Muscle layer of duodenum (tissue), 2 donors: ENCODE results near the gene CCDC157.

Source experiments
- H3K27ac ChIP-seq: one replicate; pipeline ENCODE4 v1.7.0; 2013; ENCODE audit warnings: mild to moderate bottlenecking, low read length
- H3K27me3 ChIP-seq: one replicate; pipeline ENCODE4 v1.7.0; 2013; ENCODE audit warnings: low read depth, mild to moderate bottlenecking, control low read depth, low read length
- H3K36me3 ChIP-seq, 2 donors: one replicate each; pipeline ENCODE4 v1.7.0; 2013; ENCODE audit warnings: low read length in 2 of 2, control low read depth in 1 of 2, mild to moderate bottlenecking in 1 of 2; ENCODE audit not compliant: insufficient read depth in 2 of 2, control insufficient read depth in 1 of 2
- H3K4me1 ChIP-seq, 2 donors: one replicate each; pipeline ENCODE4 v1.7.0; 2013; ENCODE audit warnings: low read length in 2 of 2, mild to moderate bottlenecking in 2 of 2, control low read depth in 1 of 2, moderate library complexity in 1 of 2; ENCODE audit not compliant: insufficient read depth in 2 of 2, control insufficient read depth in 1 of 2
- H3K4me3 ChIP-seq, 2 donors: one replicate each; pipeline ENCODE4 v1.7.0; 2013; ENCODE audit warnings: low read length in 2 of 2, low read depth in 1 of 2, mild to moderate bottlenecking in 1 of 2
- H3K9me3 ChIP-seq, 2 donors: one replicate each; pipeline ENCODE4 v1.7.0; 2013; ENCODE audit warnings: low read length in 2 of 2, control low read depth in 1 of 2, mild to moderate bottlenecking in 1 of 2; ENCODE audit not compliant: control insufficient read depth in 1 of 2
- donor health status: healthy.

Gene CCDC157

DNA sequence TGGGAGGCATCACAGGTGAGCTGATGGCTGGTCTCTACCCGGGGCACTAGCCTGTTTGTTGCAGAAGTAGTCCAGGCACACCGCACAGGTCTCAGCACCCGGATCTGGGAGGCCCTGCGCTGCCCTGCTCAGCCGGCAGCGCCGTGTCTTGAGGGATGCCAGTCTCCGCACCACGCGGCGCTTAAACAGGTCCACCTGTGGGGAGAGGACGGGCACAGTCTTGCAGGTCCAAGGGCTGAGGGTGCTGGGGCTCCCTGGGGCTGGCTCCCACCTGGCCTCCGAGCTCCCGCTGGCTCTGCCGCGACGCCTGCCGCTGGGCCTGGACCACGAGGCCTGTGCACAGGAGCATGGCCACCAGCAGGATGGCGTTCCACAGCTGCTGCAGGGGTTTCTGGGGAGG lies 23.2 kb downstream of the CCDC157 start:
- Histone ChIP-seq H3K4me1 (no peaks in the 10 kb centered on the region), H3K9me3 (no peaks in the 10 kb centered on the region), H3K27me3 (no peaks in the 10 kb centered on the region), H3K27ac (no peak overlapping the region), H3K4me3 (no peak overlapping the region), H3K36me3 (peaks cover 0 to 54% of the 10 kb centered on the region in 2 donors)

DNA sequence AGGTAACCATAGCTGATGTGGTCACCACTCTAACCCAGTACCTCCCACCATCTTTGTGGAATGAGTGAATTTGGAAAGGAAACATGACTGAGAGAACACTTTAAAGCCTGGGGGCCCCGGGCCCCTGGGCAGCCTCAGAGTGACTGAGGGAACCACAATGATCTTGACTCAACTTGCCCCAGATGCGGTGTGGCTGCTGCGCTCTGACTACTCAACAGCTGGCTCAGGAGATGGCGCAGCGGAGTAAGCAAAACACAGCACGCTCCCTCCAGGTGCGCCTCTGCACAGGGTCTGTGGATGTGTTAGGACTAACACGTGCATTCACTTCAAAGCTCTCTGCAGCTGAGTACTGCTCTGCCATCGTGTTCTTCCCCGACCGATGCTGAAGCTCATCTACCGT lies 24.5 kb downstream of the CCDC157 start:
- Histone ChIP-seq H3K27ac (no peak overlapping the region), H3K36me3 (peaks cover 0 to 54% of the 10 kb centered on the region in 2 donors), H3K27me3 (no peaks in the 10 kb centered on the region), H3K9me3 (no peaks in the 10 kb centered on the region), H3K4me1 (peaks cover 0 to 5% of the 10 kb centered on the region in 2 donors), H3K4me3 (no peak overlapping the region)

DNA sequence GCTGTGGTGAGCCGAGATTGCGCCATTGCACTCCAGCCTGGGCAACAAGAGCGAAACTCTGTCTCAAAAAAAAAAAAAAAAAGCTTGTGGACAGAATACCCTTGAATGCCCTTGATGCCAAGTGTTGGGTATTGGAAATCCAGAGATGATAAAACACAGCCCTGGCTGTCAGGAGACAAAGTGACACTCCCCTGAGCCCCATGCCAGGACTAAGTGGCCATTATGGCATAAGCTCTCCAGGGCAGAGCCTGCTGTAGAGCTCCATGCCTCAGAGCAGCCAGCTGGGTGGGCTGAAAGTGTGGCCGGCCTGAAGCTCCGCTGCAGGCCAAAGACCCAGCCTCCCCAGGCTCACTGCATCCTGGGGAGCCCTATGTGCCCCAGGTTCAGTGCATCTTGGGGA lies 25.5 kb downstream of the CCDC157 start:
- Histone ChIP-seq H3K9me3 (no peaks in the 10 kb centered on the region), H3K36me3 (peaks cover 0 to 48% of the 10 kb centered on the region in 2 donors), H3K27ac (no peak overlapping the region), H3K4me3 (no peak overlapping the region), H3K4me1 (peaks cover 0 to 11% of the 10 kb centered on the region in 2 donors), H3K27me3 (no peaks in the 10 kb centered on the region)

DNA sequence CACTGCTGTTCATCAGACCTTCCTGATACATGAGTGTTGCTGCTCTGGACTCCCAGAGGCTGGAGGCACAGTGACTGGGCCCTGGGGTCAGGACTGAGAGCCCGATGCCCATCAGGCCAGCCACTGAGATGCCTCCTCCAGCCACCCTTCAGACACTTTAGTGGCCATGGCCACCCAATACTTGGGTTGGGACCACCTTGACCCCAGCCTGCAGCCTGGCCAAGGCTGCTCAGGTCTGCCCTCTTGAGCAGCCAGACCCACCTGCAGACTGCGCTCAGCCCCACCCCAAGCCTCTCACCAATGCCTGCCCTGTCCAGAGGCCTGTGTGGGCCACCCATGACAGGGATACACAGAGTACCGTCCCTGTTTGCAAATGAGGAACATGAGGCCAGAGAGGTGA lies 26.3 kb downstream of the CCDC157 start:
- peaks cover 0 to 15% of the 10 kb centered on the region in 2 donors for H3K4me1 ChIP-seq
- peaks cover 0 to 41% of the 10 kb centered on the region in 2 donors for H3K36me3 ChIP-seq
- no peaks in the 10 kb centered on the region for H3K27me3 ChIP-seq
- H3K27ac ChIP-seq, result no peak overlapping the region
- H3K9me3 ChIP-seq, result no peaks in the 10 kb centered on the region
- no peak overlapping the region for H3K4me3 ChIP-seq

DNA sequence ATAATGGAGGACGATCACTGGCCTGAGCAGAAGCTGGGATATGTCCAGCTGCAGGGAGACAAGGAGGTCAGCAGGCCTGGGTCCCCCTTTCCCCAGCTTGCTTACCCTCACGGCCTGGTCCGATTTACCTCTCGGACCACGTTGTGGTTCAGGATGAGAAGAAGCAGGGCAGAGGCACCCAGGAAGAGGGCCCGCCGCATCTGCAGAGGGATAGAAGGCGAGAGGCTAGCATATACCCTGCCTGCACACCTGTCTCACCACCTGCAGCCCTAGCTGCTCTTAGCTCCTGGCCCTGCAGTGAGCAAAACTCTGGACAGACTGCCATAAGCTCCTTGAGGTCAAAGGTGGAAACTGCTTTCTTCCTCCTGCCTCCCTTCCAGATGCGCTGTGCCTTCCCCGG lies 29.1 kb downstream of the CCDC157 start:
- peaks cover 0 to 26% of the 10 kb centered on the region in 2 donors for H3K36me3 ChIP-seq
- no peaks in the 10 kb centered on the region for H3K27me3 ChIP-seq
- peak overlapping the region; percentile 53 to 61 for H3K4me3 ChIP-seq
- no peak overlapping the region for H3K27ac ChIP-seq
- peaks cover 0 to 15% of the 10 kb centered on the region in 2 donors for H3K4me1 ChIP-seq
- H3K9me3 ChIP-seq, result no peaks in the 10 kb centered on the region

DNA sequence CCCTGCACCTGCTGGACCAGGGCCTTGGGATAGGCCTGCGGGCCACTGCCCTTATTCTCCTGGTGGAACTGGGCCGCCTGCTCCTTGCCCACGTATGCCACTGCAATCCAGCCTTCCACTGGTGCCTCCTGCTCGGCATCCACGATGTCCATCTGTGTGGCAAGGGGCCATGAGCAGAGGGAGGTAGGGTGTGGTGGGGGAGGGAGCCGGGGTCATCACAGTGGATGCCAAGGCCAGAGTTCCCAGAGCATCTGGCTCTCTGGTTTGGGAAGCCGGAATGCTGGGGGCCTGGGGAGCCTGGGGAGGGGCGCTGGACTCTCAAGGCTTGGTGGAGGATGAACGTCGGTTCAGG lies 29.8 kb downstream of the CCDC157 start:
- H3K4me1 ChIP-seq, result peaks cover 0 to 15% of the 10 kb centered on the region in 2 donors
- H3K9me3 ChIP-seq, result no peaks in the 10 kb centered on the region
- H3K27ac ChIP-seq, result no peak overlapping the region
- peaks cover 0 to 20% of the 10 kb centered on the region in 2 donors for H3K36me3 ChIP-seq
- H3K27me3 ChIP-seq, result no peaks in the 10 kb centered on the region
- H3K4me3 ChIP-seq, result peak overlapping the region; percentile 53 to 61

DNA sequence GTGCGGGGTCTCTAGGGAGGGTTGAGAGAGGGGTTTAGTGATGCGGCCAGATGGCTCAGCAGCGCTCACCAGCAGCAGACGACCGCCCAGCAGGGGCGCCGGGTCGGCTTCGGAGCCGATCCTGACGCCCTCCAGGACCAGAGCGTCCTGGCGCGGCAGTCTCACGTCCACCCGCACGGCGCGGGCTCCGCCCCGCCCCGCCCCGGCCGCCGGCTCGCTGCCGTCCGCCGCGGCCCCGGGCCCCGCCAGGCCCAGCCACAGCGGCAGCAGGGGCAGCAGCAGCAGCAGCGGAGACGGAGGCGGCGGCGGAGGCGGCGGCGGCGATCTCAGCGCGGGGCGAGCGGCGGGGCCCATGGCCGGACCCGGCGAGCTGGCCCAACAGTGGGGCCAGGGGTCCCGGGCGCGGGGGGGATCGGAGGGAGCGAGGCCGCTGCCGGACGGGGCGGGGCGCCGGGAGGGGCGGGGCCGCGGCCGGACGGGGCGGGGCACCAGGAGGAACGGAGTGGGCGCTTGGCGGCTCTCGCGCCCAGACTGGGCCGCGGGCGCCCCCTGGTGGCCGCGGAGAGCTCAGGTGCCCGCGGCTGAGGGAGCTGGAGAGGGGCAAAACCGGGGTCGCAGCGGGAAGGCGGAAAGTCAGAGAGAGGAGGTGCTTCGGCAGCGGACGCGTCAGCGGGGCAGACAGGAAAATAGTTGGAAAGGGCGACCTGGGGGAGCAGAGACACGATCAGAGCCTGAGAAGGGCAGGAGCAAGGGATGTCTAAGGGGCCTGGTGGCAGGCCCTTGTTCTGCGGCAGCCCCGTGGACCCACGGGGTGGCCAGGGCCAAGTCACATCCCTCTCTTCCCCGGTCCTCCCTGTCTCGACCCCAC lies 30.4 kb downstream of the CCDC157 start, which contains the start of gene RNF215:
Gene RNF215 (minus strand): TSS at position 452 of the 868 bp plus-strand sequence. CDS start 98 bp downstream, at position 354.
- Histone ChIP-seq H3K4me1 (peaks cover 0 to 15% of the 10 kb centered on the region in 2 donors), H3K4me3 (peak within 1 kb of the TSS; percentile 53 to 61), H3K36me3 (peaks cover 0 to 15% of the 10 kb centered on the region in 2 donors), H3K9me3 (no peaks in the 10 kb centered on the region), H3K27ac (no peak within 1 kb of the TSS), H3K27me3 (no peaks in the 10 kb centered on the region)

DNA sequence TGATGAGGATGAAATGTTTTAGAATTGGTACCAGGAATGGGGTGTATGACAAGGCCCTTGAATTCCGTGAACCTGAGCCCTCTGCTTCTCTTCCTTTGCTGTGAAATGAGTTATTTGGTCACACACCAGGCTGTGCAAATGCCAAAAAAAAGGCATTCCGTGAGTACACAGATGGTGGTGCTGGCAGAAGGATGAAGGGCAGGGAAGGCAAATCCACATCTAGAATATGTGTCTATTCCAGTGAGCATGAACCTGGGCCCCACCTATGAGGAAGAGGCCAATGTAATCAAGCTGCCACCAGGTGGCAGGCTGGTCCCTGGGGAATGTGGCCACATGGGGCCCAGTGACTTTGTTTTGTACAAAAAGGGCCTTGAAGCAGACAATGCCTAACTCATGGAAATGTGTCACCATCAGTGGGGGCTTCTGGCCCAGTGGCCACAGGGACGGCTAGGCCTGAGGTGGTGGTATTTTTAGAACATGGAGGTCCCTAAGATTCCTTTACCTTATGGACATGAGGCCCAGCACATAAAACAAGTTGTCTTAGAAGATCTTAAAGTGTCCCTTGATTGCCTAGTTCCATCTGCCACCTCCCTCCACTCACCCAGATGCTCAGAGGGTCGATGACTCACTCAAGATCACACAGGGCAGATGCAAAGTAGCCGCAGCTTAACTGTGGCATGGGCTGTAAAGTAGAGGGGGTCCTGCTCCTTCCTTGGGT lies 34.3 kb downstream of the CCDC157 start:
- no peak overlapping the region for H3K4me3 ChIP-seq
- no peaks in the 10 kb centered on the region for H3K27me3 ChIP-seq
- no peaks in the 10 kb centered on the region for H3K9me3 ChIP-seq
- H3K36me3 ChIP-seq, result no peaks in the 10 kb centered on the region
- H3K27ac ChIP-seq, result no peak overlapping the region
- H3K4me1 ChIP-seq, result peaks cover 0 to 11% of the 10 kb centered on the region in 2 donors

DNA sequence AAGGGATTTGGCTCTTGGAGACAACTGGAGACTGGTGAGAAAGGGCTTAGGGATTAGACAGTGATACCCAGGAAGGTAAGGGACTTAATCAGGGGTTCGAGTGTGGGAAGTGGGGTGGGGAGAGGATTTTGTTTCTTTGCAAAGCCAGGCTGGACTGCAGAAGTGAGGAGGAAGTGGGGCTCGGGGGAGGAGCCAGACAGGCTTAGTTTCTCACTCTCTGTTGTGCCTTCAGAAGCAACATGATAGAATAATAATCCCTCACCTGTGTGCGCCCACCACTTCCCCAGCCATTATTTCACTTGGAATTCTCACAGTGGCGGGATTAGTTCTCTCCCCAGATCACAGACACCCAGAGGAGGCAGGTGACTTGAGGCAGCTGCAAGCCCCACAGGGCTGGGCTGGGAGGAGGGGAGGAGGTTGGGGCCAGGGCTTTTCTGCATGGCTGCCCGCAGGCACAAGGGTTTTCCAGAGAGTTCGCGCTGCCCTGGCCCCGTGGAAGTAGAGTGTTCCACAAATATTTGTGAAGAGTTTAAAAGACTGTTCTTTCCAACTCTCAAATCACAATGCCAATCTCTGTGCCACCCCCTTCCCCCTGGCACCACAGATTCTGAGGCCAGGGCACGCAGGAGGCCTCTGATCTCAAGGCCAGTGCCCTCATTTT lies 36.0 kb downstream of the CCDC157 start:
- no peak overlapping the region for H3K4me3 ChIP-seq
- no peak overlapping the region for H3K27ac ChIP-seq
- peaks cover 7% of the 10 kb centered on the region for H3K27me3 ChIP-seq
- peaks cover 3 to 15% of the 10 kb centered on the region in 2 donors for H3K4me1 ChIP-seq
- H3K9me3 ChIP-seq, result no peaks in the 10 kb centered on the region
- H3K36me3 ChIP-seq, result no peaks in the 10 kb centered on the region

DNA sequence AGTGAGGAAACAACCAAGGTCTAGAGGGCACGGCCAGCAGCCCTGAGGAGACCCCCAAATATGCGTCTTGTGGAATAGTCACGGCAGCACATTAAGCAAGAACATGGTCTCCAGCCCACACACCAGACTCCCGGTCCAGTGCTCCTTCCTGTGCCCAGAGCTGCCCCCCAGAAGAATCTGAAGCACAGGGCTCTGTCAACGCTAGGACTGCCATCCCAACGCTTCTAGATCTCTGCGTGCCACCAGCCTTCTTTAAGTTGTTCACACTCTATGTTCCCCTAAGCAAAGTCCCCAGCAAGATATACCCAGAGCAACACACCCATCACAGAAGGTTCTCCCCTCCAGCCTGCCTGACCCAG lies 36.5 kb downstream of the CCDC157 start:
- Histone ChIP-seq H3K27ac (no peak overlapping the region), H3K36me3 (no peaks in the 10 kb centered on the region), H3K4me1 (peaks cover 3 to 15% of the 10 kb centered on the region in 2 donors), H3K4me3 (no peak overlapping the region), H3K9me3 (no peaks in the 10 kb centered on the region), H3K27me3 (peaks cover 7% of the 10 kb centered on the region)

DNA sequence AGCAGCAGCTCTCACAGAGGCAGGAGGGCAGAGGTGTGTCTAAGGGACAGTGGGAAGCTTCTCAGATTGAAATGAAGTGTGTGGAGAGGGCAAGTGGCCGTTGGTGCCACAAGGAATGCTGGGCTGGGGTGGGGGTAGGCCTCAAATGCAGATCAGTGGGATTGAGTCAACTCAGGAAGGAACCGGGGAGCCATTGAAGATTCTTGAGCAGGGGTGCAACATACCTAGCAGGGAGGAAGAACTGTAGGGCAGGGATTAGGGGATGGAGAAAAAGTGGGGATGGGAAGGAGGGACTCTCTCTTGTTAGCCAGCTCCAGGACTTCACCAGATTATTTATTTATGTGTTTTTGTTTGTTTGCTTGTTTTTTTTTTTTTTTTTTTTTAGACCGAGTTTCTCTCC lies 37.1 kb downstream of the CCDC157 start:
- Histone ChIP-seq H3K4me1 (peaks cover 3 to 15% of the 10 kb centered on the region in 2 donors), H3K9me3 (no peaks in the 10 kb centered on the region), H3K27me3 (peaks cover 7% of the 10 kb centered on the region), H3K27ac (no peak overlapping the region), H3K4me3 (no peak overlapping the region), H3K36me3 (no peaks in the 10 kb centered on the region)
